ENCODE measurements around the gene PTPRG. TPM values are rescaled to one million over a fixed set of nuclear protein-coding genes. Genes with fewer than 3 reads are reported as not detected.

The PTPRG gene
- total and polyA plus RNA-seq, 11 donors, result 8.0 to 48.5 (median 35.4) TPM

- WGBS, 4 donors, result 66 to 73% (median 68%) methylated on average over 5 of the region's 5 CpGs
- intact Hi-C loops (cut with DNase I), result loop anchor here in 3 of 10 donors (5.0 to 10.0 kb wide), 2 partner anchors 123 to 240 kb away; partner anchors contain the start of gene PTPRG (in 2 of the 3)
- ATAC-seq, result peak in 3 of 4 donors; percentile 51 to 75 (median 69)
- no peaks in the 10 kb centered on the region for H3K9me3 ChIP-seq
- DNase-seq, result peak in 2 of 5 donors; percentile 33 to 49
- H3K4me3 ChIP-seq, result no peak overlapping the region
- peak overlapping the region in 11 of 12 donors; percentile 5 to 68 (median 40) for H3K27ac ChIP-seq
- TF ChIP-seq POLR2A (IDR thresholded peaks at IDR 0.05), result no peak
- TF ChIP-seq, protein P1, sequence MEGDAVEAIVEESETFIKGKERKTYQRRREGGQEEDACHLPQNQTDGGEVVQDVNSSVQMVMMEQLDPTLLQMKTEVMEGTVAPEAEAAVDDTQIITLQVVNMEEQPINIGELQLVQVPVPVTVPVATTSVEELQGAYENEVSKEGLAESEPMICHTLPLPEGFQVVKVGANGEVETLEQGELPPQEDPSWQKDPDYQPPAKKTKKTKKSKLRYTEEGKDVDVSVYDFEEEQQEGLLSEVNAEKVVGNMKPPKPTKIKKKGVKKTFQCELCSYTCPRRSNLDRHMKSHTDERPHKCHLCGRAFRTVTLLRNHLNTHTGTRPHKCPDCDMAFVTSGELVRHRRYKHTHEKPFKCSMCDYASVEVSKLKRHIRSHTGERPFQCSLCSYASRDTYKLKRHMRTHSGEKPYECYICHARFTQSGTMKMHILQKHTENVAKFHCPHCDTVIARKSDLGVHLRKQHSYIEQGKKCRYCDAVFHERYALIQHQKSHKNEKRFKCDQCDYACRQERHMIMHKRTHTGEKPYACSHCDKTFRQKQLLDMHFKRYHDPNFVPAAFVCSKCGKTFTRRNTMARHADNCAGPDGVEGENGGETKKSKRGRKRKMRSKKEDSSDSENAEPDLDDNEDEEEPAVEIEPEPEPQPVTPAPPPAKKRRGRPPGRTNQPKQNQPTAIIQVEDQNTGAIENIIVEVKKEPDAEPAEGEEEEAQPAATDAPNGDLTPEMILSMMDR (IDR thresholded peaks at IDR 0.05), result no peak
- H3K36me3 ChIP-seq, result peaks cover 0 to 5% (median 0%) of the 10 kb centered on the region in 9 donors
- H3K27me3 ChIP-seq, result no peaks in the 10 kb centered on the region
- peaks cover 5 to 62% (median 30%) of the 10 kb centered on the region in 12 donors for H3K4me1 ChIP-seq
Measured at GRCh38 chr3:61687663-61688306, 126.4 kb downstream of the PTPRG start.

DNA sequence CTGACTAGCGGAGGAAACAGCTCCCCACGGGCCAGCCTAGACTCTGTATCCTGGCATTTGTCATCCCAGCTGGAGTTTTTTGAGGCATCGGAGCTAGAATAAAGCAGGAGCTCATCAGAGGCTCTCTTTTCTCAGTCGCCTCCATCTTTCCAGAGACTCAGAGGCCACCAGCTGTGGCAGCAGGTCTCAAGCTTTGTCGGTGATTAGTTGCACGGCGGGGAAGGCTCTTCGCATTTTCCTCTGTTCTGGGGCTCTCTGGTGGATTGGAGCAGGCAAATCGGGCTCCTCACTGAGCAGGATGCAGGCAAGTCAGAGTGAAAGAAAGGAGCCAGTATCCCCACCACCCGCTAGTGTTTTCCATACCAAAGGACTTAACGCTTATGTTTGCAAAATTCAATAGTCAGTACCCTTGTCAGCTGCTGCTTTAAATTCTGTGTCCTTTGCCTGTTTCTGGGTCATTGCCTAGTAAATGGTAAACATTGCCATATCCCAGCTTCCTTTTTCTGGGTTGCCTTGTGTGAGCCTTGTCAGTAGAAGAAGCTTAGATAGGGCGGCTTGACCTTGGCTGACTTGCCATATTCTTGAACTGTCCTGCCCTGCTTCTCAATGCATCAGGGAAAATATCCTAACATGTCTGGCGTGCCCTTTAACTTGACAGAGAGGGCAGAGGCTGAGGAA, 127.1 kb downstream of the PTPRG start:
- Histone ChIP-seq H3K27me3 (no peaks in the 10 kb centered on the region), H3K27ac (peak overlapping the region in 11 of 12 donors; percentile 5 to 68 (median 40)), H3K9me3 (no peaks in the 10 kb centered on the region), H3K36me3 (peaks cover 0 to 5% (median 0%) of the 10 kb centered on the region in 9 donors), H3K4me3 (no peak overlapping the region), H3K4me1 (peaks cover 0 to 55% (median 28%) of the 10 kb centered on the region in 12 donors)
- no peak for TF ChIP-seq POLR2A (IDR thresholded peaks at IDR 0.05)
- TF ChIP-seq, protein P1 (IDR thresholded peaks at IDR 0.05), result no peak
- peak in 1 of 5 donors; percentile 30 for DNase-seq
- ATAC-seq, result peak in 2 of 4 donors; percentile 7 to 17
- intact Hi-C loops (cut with DNase I), result loop anchor here in 3 of 10 donors (5.0 to 10.0 kb wide), 2 partner anchors 124 to 239 kb away; partner anchors contain the start of gene PTPRG (in 2 of the 3)
- WGBS, 4 donors, result 76 to 77% (median 76%) methylated on average over 13 of the region's 13 CpGs

GRCh38 chr3:61690016-61690415, 128.6 kb downstream of the PTPRG start:
- H3K4me3 ChIP-seq, result no peak overlapping the region
- intact Hi-C loops (cut with DNase I), result no loop called here
- H3K36me3 ChIP-seq, result peaks cover 0 to 5% (median 0%) of the 10 kb centered on the region in 9 donors
- peaks cover 0 to 40% (median 17%) of the 10 kb centered on the region in 12 donors for H3K4me1 ChIP-seq
- no peak overlapping the region for H3K27ac ChIP-seq
- TF ChIP-seq POLR2A (IDR thresholded peaks at IDR 0.05), result no peak
- TF ChIP-seq, protein P1 (IDR thresholded peaks at IDR 0.05), result no peak
- 78 to 95% (median 89%) methylated on average over 5 of the region's 5 CpGs for WGBS, 4 donors
- H3K27me3 ChIP-seq, result no peaks in the 10 kb centered on the region
- no peak for ATAC-seq
- H3K9me3 ChIP-seq, result no peaks in the 10 kb centered on the region
- no peak for DNase-seq

DNA sequence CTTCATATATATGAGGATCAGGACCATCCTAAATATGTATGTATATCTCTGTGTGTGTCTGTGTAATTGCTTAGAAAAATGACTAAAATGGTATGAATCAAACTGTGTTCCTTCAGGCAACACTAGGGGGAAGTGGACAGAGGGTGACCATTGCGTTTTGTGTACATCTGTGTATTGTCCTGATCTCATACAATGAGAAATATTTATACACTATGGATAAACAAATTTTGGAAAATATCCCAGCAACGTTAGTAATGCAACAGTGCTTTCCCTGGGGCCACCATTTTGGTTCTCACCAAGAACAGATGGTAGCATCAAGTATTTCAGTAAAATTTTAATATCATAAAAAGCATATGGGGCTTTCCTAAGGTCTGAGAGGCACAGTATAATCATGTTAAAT, 130.1 kb downstream of the PTPRG start:
- peaks cover 0 to 25% (median 8%) of the 10 kb centered on the region in 12 donors for H3K4me1 ChIP-seq
- no peak overlapping the region for H3K4me3 ChIP-seq
- no peaks in the 10 kb centered on the region for H3K27me3 ChIP-seq
- WGBS, 4 donors, result 80 to 87% (median 84%) methylated on average over 2 of the region's 2 CpGs
- intact Hi-C loops (cut with DNase I), result no loop called here
- DNase-seq (no peak), ATAC-seq (no peak)
- TF ChIP-seq, protein P1 (IDR thresholded peaks at IDR 0.05), result no peak
- no peak for TF ChIP-seq POLR2A (IDR thresholded peaks at IDR 0.05)
- H3K27ac ChIP-seq, result no peak overlapping the region
- H3K9me3 ChIP-seq, result no peaks in the 10 kb centered on the region
- peaks cover 0 to 5% (median 0%) of the 10 kb centered on the region in 9 donors for H3K36me3 ChIP-seq
